GM12878 (cell line): ENCODE results near the gene CPO. TPM values are rescaled to one million over a fixed set of nuclear protein-coding genes. Genes with fewer than 3 reads are reported as not detected.

Source experiments
- ATAC-seq: fragments of 200-7000 bp; cut with Tn5 transposase; 3 replicates; pipeline ENCODE4 v1.9.1; 2020; ENCODE audit warnings: mild to moderate bottlenecking, moderate library complexity
- BruUV-seq: library from RNA; stranded (reverse); fragments of 400-500 nt; replicated peaks from 2 replicates; lab custom pipeline; 2021; lab: Mats Ljungman, UMichigan
- CTCF ChIA-PET: fragments of 300-600 bp; sonication (Branson Sonifier 250); formaldehyde crosslinking; extraction: SDS; loops from one replicate; lab custom pipeline; 2021; ENCODE audit warnings: inconsistent platforms; lab: Yijun Ruan, JAX
- POLR2A ChIA-PET: fragments of 350-600 bp; formaldehyde crosslinking; extraction: SDS; loops from one replicate; lab custom pipeline; 2021; ENCODE audit warnings: inconsistent platforms; lab: Charles Lee
- RAD21 ChIA-PET: fragments of 300-600 bp; sonication (Branson Sonifier 250); formaldehyde crosslinking; loops from one replicate; lab custom pipeline; 2023; ENCODE audit warnings: antibody characterized with exemption; ENCODE audit not compliant: unreplicated experiment; lab: Charles Lee
- SMC1A ChIA-PET: fragments of 300-600 bp; sonication (Branson Sonifier 250); formaldehyde crosslinking; loops from one replicate; lab custom pipeline; 2023; ENCODE audit not compliant: unreplicated experiment, uncharacterized antibody; lab: Charles Lee
- DNase-seq: peaks from one replicate; pipeline ENCODE4 v3.0.0-alpha.2; 2011; ENCODE audit warnings: low read depth, low spot score
- FAIRE-seq: peaks from 3 replicates; lab custom pipeline; 2011; peaks lifted over from hg19 to GRCh38; lab: Jason Lieb, UNC
- H2AFZ ChIP-seq: 2 replicates; pipeline ENCODE4 v1.6.0; 2011; ENCODE audit warnings: low read depth, low read length, control low read depth; ENCODE audit not compliant: control insufficient read depth
- H3K27ac ChIP-seq: 2 replicates; pipeline ENCODE4 v1.5.1; 2011; ENCODE audit warnings: control low read depth; ENCODE audit not compliant: control insufficient read depth, insufficient read depth
- H3K27me3 ChIP-seq, 2 experiments: replicated peaks in 1 of 2; 2 replicates each; pipeline versions ENCODE4 v1.6.0 to v1.6.1; 2011; ENCODE audit warnings: low read length in 1 of 2; ENCODE audit not compliant: control insufficient read depth in 2 of 2, insufficient read depth in 2 of 2
- H3K36me3 ChIP-seq, 2 experiments: 2 replicates each; pipeline ENCODE4 v1.5.1; 2011; ENCODE audit warnings: low read length in 1 of 2; ENCODE audit not compliant: control insufficient read depth in 2 of 2, insufficient read depth in 2 of 2
- H3K4me1 ChIP-seq: 2 replicates; pipeline ENCODE4 v1.6.1; 2011; ENCODE audit warnings: mild to moderate bottlenecking, low read length, moderate library complexity, mixed read lengths; ENCODE audit not compliant: control insufficient read depth, insufficient read depth
- H3K4me2 ChIP-seq: 2 replicates; pipeline ENCODE4 v1.6.0; 2011; ENCODE audit warnings: control low read depth; ENCODE audit not compliant: control insufficient read depth, insufficient read depth
- H3K4me3 ChIP-seq: fragments of 200-600 bp; sonication (generic); 2 replicates; pipeline ENCODE4 v1.5.1; 2016
- H3K79me2 ChIP-seq: 2 replicates; pipeline ENCODE4 v1.6.0; 2011; ENCODE audit warnings: low read length; ENCODE audit not compliant: control insufficient read depth, insufficient read depth
- H3K9ac ChIP-seq: 2 replicates; pipeline ENCODE4 v1.8.0; 2011; ENCODE audit warnings: low read length, control low read depth, mixed read lengths; ENCODE audit not compliant: control insufficient read depth, insufficient read depth
- H3K9me3 ChIP-seq: replicated peaks from 3 replicates; pipeline ENCODE4 v1.5.1; 2011; ENCODE audit warnings: mild to moderate bottlenecking, low read length; ENCODE audit not compliant: control insufficient read depth, insufficient read depth
- H4K20me1 ChIP-seq: 2 replicates; pipeline ENCODE4 v1.6.0; 2011; ENCODE audit not compliant: control insufficient read depth, insufficient read depth
- BACH1 ChIP-seq: fragments of 450-650 bp; IDR thresholded peaks from 2 replicates; pipeline ENCODE4 v1.6.1; 2017; ENCODE audit warnings: mild to moderate bottlenecking, borderline replicate concordance
- IKZF2 ChIP-seq, 2 experiments: fragments of 450-650 bp; IDR thresholded peaks; 2 replicates each; pipeline ENCODE4 v1.6.1; 2017; ENCODE audit warnings: mild to moderate bottlenecking in 2 of 2, moderate library complexity in 2 of 2
- LARP7 ChIP-seq: fragments of 450-650 bp; IDR thresholded peaks from 2 replicates; pipeline ENCODE4 v1.6.1; 2017; ENCODE audit warnings: mild to moderate bottlenecking
- NR2C1 ChIP-seq: fragments of 450-650 bp; IDR thresholded peaks from 2 replicates; pipeline ENCODE4 v1.6.1; 2017; ENCODE audit warnings: antibody characterized with exemption, mild to moderate bottlenecking, moderate library complexity
- NR2C2 ChIP-seq: IDR thresholded peaks from 2 replicates; pipeline ENCODE4 v1.6.1; 2011; ENCODE audit warnings: borderline replicate concordance, low read depth; ENCODE audit not compliant: control insufficient read depth, insufficient read length
- PAX5 ChIP-seq: IDR thresholded peaks from 2 replicates; pipeline ENCODE4 v1.6.1; 2011; ENCODE audit warnings: low read depth, low read length, borderline replicate concordance
- RFX5 ChIP-seq: IDR thresholded peaks from 2 replicates; pipeline ENCODE4 v1.6.1; 2011; ENCODE audit warnings: low read depth, low read length, improper control_type of control experiment
- ZNF207 ChIP-seq: fragments of 450-650 bp; IDR thresholded peaks from 2 replicates; pipeline ENCODE4 v1.6.1; 2014; ENCODE audit warnings: antibody characterized with exemption, mild to moderate bottlenecking, borderline replicate concordance
- ZZZ3 ChIP-seq: IDR thresholded peaks from 2 replicates; pipeline ENCODE4 v1.6.1; 2011; ENCODE audit warnings: low read depth; ENCODE audit not compliant: control insufficient read depth, insufficient read length
- in situ Hi-C: fragments of 300-500 bp; cut with MboI; formaldehyde crosslinking; loops from 9 replicates; pipeline ENCODE4 v1.14.3; 2018; ENCODE audit warnings: mixed read lengths
- intact Hi-C: fragments of 100-400 bp; cut with micrococcal nuclease; formaldehyde crosslinking; loops from one replicate; pipeline ENCODE4 v1.14.2; 2022; ENCODE audit not compliant: unreplicated experiment
- polyA plus RNA-seq, 11 experiments: library from polyadenylated mRNA; depleted of rRNA in 4 of 11; unstranded in 6 of 11; stranded (reverse) in 5 of 11; fragments of >200 nt; fragmentation: Nextera tagmentation in 4 of 11; fragmentation: Illumina TruSeq in 1 of 11; extraction: Ambion mirVana in 4 of 11; extraction: Trizol in 1 of 11; gene quantifications; 1 replicate in 1 of 11; 2 replicates in 10 of 11; pipeline versions ENCODE4 v1.2.1 to v1.2.3, GENCODE V29; 2011 to 2016; ENCODE audit warnings: inconsistent platforms in 2 of 11, missing spikeins in 2 of 11, low read depth in 1 of 11
- total RNA-seq, 4 experiments: library from RNA; depleted of rRNA in 3 of 4; stranded (reverse); fragments of >200 nt in 3 of 4; fragmentation: Illumina TruSeq in 1 of 4; extraction: Trizol in 1 of 4; gene quantifications; 2 replicates each; pipeline versions ENCODE4 v1.2.1 to v1.2.3, GENCODE V29; 2013 to 2021
- TF ChIP-seq, protein P1 (sequence below): fragments of 450-650 bp; IDR thresholded peaks from 2 replicates; pipeline ENCODE4 v1.6.1; 2017; ENCODE audit warnings: antibody characterized with exemption, mild to moderate bottlenecking, moderate library complexity
- TF ChIP-seq, protein P2 (sequence below): fragments of 450-650 bp; IDR thresholded peaks from 2 replicates; pipeline ENCODE4 v1.6.1; 2017; ENCODE audit warnings: mild to moderate bottlenecking
- TF ChIP-seq, protein P3 (sequence below): fragments of 450-650 bp; IDR thresholded peaks from 2 replicates; pipeline ENCODE4 v1.6.1; 2018; ENCODE audit warnings: borderline replicate concordance, mild to moderate bottlenecking; ENCODE audit not compliant: partially characterized antibody
- TF ChIP-seq, protein P4 (sequence below), 3 experiments: IDR thresholded peaks in 2 of 3; conservative IDR thresholded peaks in 1 of 3; 2 replicates each; pipeline ENCODE4 v1.5.1; 2011; ENCODE audit warnings: low read depth in 3 of 3, low read length in 3 of 3, mild to moderate bottlenecking in 3 of 3, control low read depth in 2 of 3, moderate library complexity in 2 of 3, inconsistent platforms in 1 of 3, mixed read lengths in 1 of 3; ENCODE audit not compliant: control insufficient read depth in 2 of 3, insufficient read depth in 1 of 3; ENCODE audit errors: extremely low read depth in 1 of 3

Gene CPO
- total and polyA plus RNA-seq, 10 of the 15 experiments (the other 5 are each of a cell fraction or from before 2014, with no cell fraction given) = 0.13 to 0.14 TPM; not detected in 8

DNA sequence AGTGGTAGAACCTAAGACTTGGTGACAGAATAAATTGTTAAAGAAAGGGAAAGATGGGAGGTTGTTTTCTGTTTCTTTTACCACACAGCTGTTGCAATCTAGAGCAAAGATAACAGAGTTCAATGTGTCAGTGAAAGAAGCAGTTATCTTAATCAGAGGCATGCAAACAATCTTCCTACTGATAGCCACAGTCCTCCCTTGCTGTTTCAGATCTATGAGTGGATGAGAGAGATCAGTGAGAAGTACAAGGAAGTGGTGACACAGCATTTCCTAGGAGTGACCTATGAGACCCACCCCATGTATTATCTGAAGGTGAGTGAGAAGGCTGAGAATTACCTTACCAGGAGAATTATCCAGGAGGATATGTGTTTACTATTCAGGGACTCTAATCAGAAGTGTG lies 15.9 kb downstream of the CPO start:
- Histone ChIP-seq H3K4me2 (no peak overlapping the region), H3K9ac (no peak overlapping the region), H3K27ac (no peak overlapping the region), H3K4me1 (no peaks in the 10 kb centered on the region), H3K79me2 (no peaks in the 10 kb centered on the region), H3K36me3 (no peaks in the 10 kb centered on the region), H3K27me3 (no peaks in the 10 kb centered on the region), H3K4me3 (no peak overlapping the region), H2AFZ (no peak overlapping the region), H4K20me1 (no peaks in the 10 kb centered on the region), H3K9me3 (peaks cover 2% of the 10 kb centered on the region; the same call in 1 of the 3 replicates)
- no peak for DNase-seq
- ChIA-PET POLR2A (no interaction called here), RAD21 (no interaction called here), CTCF (interaction anchor here (1.4 kb wide), 1 partner anchor 10 kb away, joined by 3 read pairs; no protein-coding TSS in a partner anchor), SMC1A (no interaction called here)
- intact Hi-C loops (no loop called here), in situ Hi-C loops (no loop called here)
- BruUV-seq = no TSS peak
- no peak for TF ChIP-seq RFX5
- no peak for TF ChIP-seq NR2C1
- no peak for TF ChIP-seq ZZZ3
- no peak for TF ChIP-seq LARP7
- TF ChIP-seq, protein P1, sequence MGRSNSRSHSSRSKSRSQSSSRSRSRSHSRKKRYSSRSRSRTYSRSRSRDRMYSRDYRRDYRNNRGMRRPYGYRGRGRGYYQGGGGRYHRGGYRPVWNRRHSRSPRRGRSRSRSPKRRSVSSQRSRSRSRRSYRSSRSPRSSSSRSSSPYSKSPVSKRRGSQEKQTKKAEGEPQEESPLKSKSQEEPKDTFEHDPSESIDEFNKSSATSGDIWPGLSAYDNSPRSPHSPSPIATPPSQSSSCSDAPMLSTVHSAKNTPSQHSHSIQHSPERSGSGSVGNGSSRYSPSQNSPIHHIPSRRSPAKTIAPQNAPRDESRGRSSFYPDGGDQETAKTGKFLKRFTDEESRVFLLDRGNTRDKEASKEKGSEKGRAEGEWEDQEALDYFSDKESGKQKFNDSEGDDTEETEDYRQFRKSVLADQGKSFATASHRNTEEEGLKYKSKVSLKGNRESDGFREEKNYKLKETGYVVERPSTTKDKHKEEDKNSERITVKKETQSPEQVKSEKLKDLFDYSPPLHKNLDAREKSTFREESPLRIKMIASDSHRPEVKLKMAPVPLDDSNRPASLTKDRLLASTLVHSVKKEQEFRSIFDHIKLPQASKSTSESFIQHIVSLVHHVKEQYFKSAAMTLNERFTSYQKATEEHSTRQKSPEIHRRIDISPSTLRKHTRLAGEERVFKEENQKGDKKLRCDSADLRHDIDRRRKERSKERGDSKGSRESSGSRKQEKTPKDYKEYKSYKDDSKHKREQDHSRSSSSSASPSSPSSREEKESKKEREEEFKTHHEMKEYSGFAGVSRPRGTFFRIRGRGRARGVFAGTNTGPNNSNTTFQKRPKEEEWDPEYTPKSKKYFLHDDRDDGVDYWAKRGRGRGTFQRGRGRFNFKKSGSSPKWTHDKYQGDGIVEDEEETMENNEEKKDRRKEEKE = no peak
- TF ChIP-seq NR2C2 = no peak
- TF ChIP-seq ZNF207 = no peak
- TF ChIP-seq, protein P2, sequence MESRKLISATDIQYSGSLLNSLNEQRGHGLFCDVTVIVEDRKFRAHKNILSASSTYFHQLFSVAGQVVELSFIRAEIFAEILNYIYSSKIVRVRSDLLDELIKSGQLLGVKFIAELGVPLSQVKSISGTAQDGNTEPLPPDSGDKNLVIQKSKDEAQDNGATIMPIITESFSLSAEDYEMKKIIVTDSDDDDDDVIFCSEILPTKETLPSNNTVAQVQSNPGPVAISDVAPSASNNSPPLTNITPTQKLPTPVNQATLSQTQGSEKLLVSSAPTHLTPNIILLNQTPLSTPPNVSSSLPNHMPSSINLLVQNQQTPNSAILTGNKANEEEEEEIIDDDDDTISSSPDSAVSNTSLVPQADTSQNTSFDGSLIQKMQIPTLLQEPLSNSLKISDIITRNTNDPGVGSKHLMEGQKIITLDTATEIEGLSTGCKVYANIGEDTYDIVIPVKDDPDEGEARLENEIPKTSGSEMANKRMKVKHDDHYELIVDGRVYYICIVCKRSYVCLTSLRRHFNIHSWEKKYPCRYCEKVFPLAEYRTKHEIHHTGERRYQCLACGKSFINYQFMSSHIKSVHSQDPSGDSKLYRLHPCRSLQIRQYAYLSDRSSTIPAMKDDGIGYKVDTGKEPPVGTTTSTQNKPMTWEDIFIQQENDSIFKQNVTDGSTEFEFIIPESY = no peak
- no peak for TF ChIP-seq BACH1
- no peak for TF ChIP-seq PAX5
- TF ChIP-seq, protein P3, sequence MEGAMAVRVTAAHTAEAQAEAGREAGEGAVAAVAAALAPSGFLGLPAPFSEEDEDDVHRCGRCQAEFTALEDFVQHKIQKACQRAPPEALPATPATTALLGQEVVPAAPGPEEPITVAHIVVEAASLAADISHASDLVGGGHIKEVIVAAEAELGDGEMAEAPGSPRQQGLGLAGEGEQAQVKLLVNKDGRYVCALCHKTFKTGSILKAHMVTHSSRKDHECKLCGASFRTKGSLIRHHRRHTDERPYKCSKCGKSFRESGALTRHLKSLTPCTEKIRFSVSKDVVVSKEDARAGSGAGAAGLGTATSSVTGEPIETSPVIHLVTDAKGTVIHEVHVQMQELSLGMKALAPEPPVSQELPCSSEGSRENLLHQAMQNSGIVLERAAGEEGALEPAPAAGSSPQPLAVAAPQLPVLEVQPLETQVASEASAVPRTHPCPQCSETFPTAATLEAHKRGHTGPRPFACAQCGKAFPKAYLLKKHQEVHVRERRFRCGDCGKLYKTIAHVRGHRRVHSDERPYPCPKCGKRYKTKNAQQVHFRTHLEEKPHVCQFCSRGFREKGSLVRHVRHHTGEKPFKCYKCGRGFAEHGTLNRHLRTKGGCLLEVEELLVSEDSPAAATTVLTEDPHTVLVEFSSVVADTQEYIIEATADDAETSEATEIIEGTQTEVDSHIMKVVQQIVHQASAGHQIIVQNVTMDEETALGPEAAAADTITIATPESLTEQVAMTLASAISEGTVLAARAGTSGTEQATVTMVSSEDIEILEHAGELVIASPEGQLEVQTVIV = no peak
- TF ChIP-seq, protein P4, sequence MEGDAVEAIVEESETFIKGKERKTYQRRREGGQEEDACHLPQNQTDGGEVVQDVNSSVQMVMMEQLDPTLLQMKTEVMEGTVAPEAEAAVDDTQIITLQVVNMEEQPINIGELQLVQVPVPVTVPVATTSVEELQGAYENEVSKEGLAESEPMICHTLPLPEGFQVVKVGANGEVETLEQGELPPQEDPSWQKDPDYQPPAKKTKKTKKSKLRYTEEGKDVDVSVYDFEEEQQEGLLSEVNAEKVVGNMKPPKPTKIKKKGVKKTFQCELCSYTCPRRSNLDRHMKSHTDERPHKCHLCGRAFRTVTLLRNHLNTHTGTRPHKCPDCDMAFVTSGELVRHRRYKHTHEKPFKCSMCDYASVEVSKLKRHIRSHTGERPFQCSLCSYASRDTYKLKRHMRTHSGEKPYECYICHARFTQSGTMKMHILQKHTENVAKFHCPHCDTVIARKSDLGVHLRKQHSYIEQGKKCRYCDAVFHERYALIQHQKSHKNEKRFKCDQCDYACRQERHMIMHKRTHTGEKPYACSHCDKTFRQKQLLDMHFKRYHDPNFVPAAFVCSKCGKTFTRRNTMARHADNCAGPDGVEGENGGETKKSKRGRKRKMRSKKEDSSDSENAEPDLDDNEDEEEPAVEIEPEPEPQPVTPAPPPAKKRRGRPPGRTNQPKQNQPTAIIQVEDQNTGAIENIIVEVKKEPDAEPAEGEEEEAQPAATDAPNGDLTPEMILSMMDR (IDR thresholded peaks at IDR 0.05 in 2 of 3, conservative IDR thresholded peaks at IDR 0.05 in 1 of 3; ENCODE audit: control insufficient read depth in 2 of 3, extremely low read depth in 1 of 3, insufficient read depth in 1 of 3, low read depth in 3 of 3, low read length in 3 of 3) = no peak
- no peak for TF ChIP-seq IKZF2 (IDR thresholded peaks at IDR 0.05)
- no peak for FAIRE-seq
- no peak for ATAC-seq
